ENCODE results near the gene ARSB.
"Not testable (repeated sequence)": the region's sequence is repeated elsewhere in the genome, so short reads cannot be mapped to it uniquely, and the experiment has no call there.

ARSB gene

GRCh38 chr5:78734950-78735349, 250.2 kb downstream of the ARSB start:
- no peak overlapping the region for H3K27ac ChIP-seq (ENCODE audit: poor library complexity, severe bottlenecking)
- H3K27me3 ChIP-seq (ENCODE audit: insufficient read depth, poor library complexity, severe bottlenecking) = no peaks in the 10 kb centered on the region
- H3K4me3 ChIP-seq (ENCODE audit: severe bottlenecking) = no peak overlapping the region
- ATAC-seq (ENCODE audit: low read depth) (no peak), DNase-seq (ENCODE audit: low spot score) (no peak)
- H3K4me1 ChIP-seq (ENCODE audit: insufficient read depth, poor library complexity, severe bottlenecking) = no peaks in the 10 kb centered on the region
- TF ChIP-seq CTCF (IDR thresholded peaks at IDR 0.05; ENCODE audit: poor library complexity, severe bottlenecking) = no peak
- H3K36me3 ChIP-seq (ENCODE audit: low read depth) = no peaks in the 10 kb centered on the region
- no peaks in the 10 kb centered on the region for H3K9me3 ChIP-seq (ENCODE audit: severe bottlenecking)

- TF ChIP-seq CTCF (IDR thresholded peaks at IDR 0.05; ENCODE audit: poor library complexity, severe bottlenecking) = no peak
- H3K27ac ChIP-seq (ENCODE audit: poor library complexity, severe bottlenecking) = no peak overlapping the region
- no peak overlapping the region for H3K4me3 ChIP-seq (ENCODE audit: severe bottlenecking)
- DNase-seq (ENCODE audit: low spot score) = no peak
- no peaks in the 10 kb centered on the region for H3K27me3 ChIP-seq (ENCODE audit: insufficient read depth, poor library complexity, severe bottlenecking)
- ATAC-seq (ENCODE audit: low read depth) = no peak
- H3K36me3 ChIP-seq (ENCODE audit: low read depth) = no peaks in the 10 kb centered on the region
- no peaks in the 10 kb centered on the region for H3K4me1 ChIP-seq (ENCODE audit: insufficient read depth, poor library complexity, severe bottlenecking)
- H3K9me3 ChIP-seq (ENCODE audit: severe bottlenecking) = no peaks in the 10 kb centered on the region
These were observed 250.8 kb downstream of the ARSB start for GRCh38 chr5:78734094-78734845.

- H3K27ac ChIP-seq (ENCODE audit: poor library complexity, severe bottlenecking); DNase-seq (ENCODE audit: low spot score): not testable (repeated sequence)
These were observed 252.4 kb downstream of the ARSB start for GRCh38 chr5:78732721-78733120.

GRCh38 chr5:78731884-78732283, 253.2 kb downstream of the ARSB start:
- no peak for TF ChIP-seq CTCF (IDR thresholded peaks at IDR 0.05; ENCODE audit: poor library complexity, severe bottlenecking)
- no peaks in the 10 kb centered on the region for H3K27me3 ChIP-seq (ENCODE audit: insufficient read depth, poor library complexity, severe bottlenecking)
- no peaks in the 10 kb centered on the region for H3K4me1 ChIP-seq (ENCODE audit: insufficient read depth, poor library complexity, severe bottlenecking)
- ATAC-seq (ENCODE audit: low read depth) (no peak; the same call in 2 of the 3 replicates), DNase-seq (ENCODE audit: low spot score) (no peak)
- H3K9me3 ChIP-seq (ENCODE audit: severe bottlenecking) = no peaks in the 10 kb centered on the region
- no peaks in the 10 kb centered on the region for H3K36me3 ChIP-seq (ENCODE audit: low read depth)
- no peak overlapping the region for H3K27ac ChIP-seq (ENCODE audit: poor library complexity, severe bottlenecking)
- no peak overlapping the region for H3K4me3 ChIP-seq (ENCODE audit: severe bottlenecking)

More at GRCh38 chr5:78732721-78733120, 252.4 kb downstream of the ARSB start:
- not testable (repeated sequence) for H3K4me1 ChIP-seq (ENCODE audit: insufficient read depth, poor library complexity, severe bottlenecking); H3K27me3 ChIP-seq (ENCODE audit: insufficient read depth, poor library complexity, severe bottlenecking); H3K4me3 ChIP-seq (ENCODE audit: severe bottlenecking); H3K36me3 ChIP-seq (ENCODE audit: low read depth); ATAC-seq (ENCODE audit: low read depth); H3K9me3 ChIP-seq (ENCODE audit: severe bottlenecking)

GRCh38 chr5:78730300-78731094, 254.6 kb downstream of the ARSB start:
- H3K27ac ChIP-seq (ENCODE audit: poor library complexity, severe bottlenecking) = no peak overlapping the region
- H3K36me3 ChIP-seq (ENCODE audit: low read depth) = no peaks in the 10 kb centered on the region
- ATAC-seq (ENCODE audit: low read depth) (no peak), DNase-seq (ENCODE audit: low spot score) (no peak)
- no peaks in the 10 kb centered on the region for H3K27me3 ChIP-seq (ENCODE audit: insufficient read depth, poor library complexity, severe bottlenecking)
- no peaks in the 10 kb centered on the region for H3K9me3 ChIP-seq (ENCODE audit: severe bottlenecking)
- TF ChIP-seq CTCF (IDR thresholded peaks at IDR 0.05; ENCODE audit: poor library complexity, severe bottlenecking) = no peak
- H3K4me1 ChIP-seq (ENCODE audit: insufficient read depth, poor library complexity, severe bottlenecking) = no peaks in the 10 kb centered on the region
- no peak overlapping the region for H3K4me3 ChIP-seq (ENCODE audit: severe bottlenecking)

Measured in RWPE2 (cell line).